Measurements from ENCODE around the gene IGSF22. TPM values are rescaled to one million over a fixed set of nuclear protein-coding genes. Genes with fewer than 3 reads are reported as not detected.

Gene IGSF22
- total and polyA plus RNA-seq, 5 donors from 2014 or later = 2.1 to 6.2 (median 3.1) TPM

- ATAC-seq (ENCODE audit: low read depth in 2 of 2) = no peak
- Mint-ChIP-seq H3K4me3 (no peak overlapping the region), H3K4me1 (peaks cover 0 to 5% (median 0%) of the 10 kb centered on the region in 4 donors), H3K27ac (peak overlapping the region in 1 of 3 donors; percentile 20), H3K27me3 (peaks cover 32% of the 10 kb centered on the region), H3K9me3 (peaks cover 0 to 2% (median 0%) of the 10 kb centered on the region in 7 donors), H3K36me3 (peaks cover 3% of the 10 kb centered on the region)
- no peaks in the 10 kb centered on the region for H3K9me3 ChIP-seq (ENCODE audit: control insufficient read depth in 2 of 2, low read length in 2 of 2)
- DNase-seq = no peak
- no peak overlapping the region for H3K27ac ChIP-seq (ENCODE audit: insufficient read depth, low read length, poor library complexity, severe bottlenecking)
- H3K27me3 ChIP-seq (ENCODE audit: control insufficient read depth, insufficient read depth, low read length) = no peaks in the 10 kb centered on the region
- H3K36me3 ChIP-seq (ENCODE audit: control insufficient read depth, insufficient read depth, low read length) = no peaks in the 10 kb centered on the region
- H3K4me1 ChIP-seq (ENCODE audit: control insufficient read depth, insufficient read depth, low read length, poor library complexity, severe bottlenecking) = no peaks in the 10 kb centered on the region
- no peak overlapping the region for H3K4me3 ChIP-seq (ENCODE audit: low read depth, low read length)
These were observed 68.3 kb downstream of the IGSF22 start for GRCh38 chr11:18657673-18658072.

Other genes with a start within 250 kb of the IGSF22 start
- 18.8 TPM for gene TSG101, start 199.2 kb downstream of the IGSF22 start, total RNA-seq
- gene TSG101, start 199.2 kb downstream of the IGSF22 start, polyA plus RNA-seq = 10 to 100 TPM; 62.8 to 87.2 (median 79.2) TPM
- gene UEVLD, start 137.5 kb downstream of the IGSF22 start, total RNA-seq = 5.9 TPM
- gene UEVLD, start 137.5 kb downstream of the IGSF22 start, polyA plus RNA-seq = 10 to 100 TPM in 1 of 4 donors, 1 to 10 TPM in 3; 5.6 to 11.6 (median 8.1) TPM
- gene MISFA, start 126.4 kb downstream of the IGSF22 start, total RNA-seq = 1.1 TPM
- gene MISFA, start 126.4 kb downstream of the IGSF22 start, polyA plus RNA-seq = under 1 TPM in 2 of 4 donors, not detected in 2; 0.49 to 0.75 TPM
- gene SPTY2D1, start 91.8 kb downstream of the IGSF22 start, total RNA-seq = 62.0 TPM
- 10 to 100 TPM; 11.2 to 13.5 (median 12.6) TPM for gene SPTY2D1, start 91.8 kb downstream of the IGSF22 start, polyA plus RNA-seq
- gene TMEM86A, start 27.4 kb downstream of the IGSF22 start, total RNA-seq = 4.8 TPM
- gene TMEM86A, start 27.4 kb downstream of the IGSF22 start, polyA plus RNA-seq = 1 to 10 TPM in 3 of 4 donors, under 1 TPM in 1; 1.00 to 2.2 (median 1.2) TPM
- gene PTPN5, start 65.6 kb upstream of the IGSF22 start, total RNA-seq = not detected
- gene PTPN5, start 65.6 kb upstream of the IGSF22 start, polyA plus RNA-seq = not detected
- gene MRGPRX1, start 213.2 kb upstream of the IGSF22 start, total RNA-seq = not detected
- gene MRGPRX1, start 213.2 kb upstream of the IGSF22 start, polyA plus RNA-seq = not detected